Neuron (in vitro differentiated cells): ENCODE data around the gene DGUOK.

Experiments
- H2AFZ ChIP-seq: one replicate; pipeline ENCODE4 v1.6.1; 2013; ENCODE audit warnings: low read depth, mild to moderate bottlenecking, inconsistent platforms, low read length, moderate library complexity
- H3K27me3 ChIP-seq: one replicate; pipeline ENCODE4 v1.6.1; 2013; ENCODE audit warnings: low read length; ENCODE audit not compliant: insufficient read depth
- H3K36me3 ChIP-seq: one replicate; pipeline ENCODE4 v1.6.1; 2013; ENCODE audit warnings: low read length; ENCODE audit not compliant: insufficient read depth
- H3K4me1 ChIP-seq: one replicate; pipeline ENCODE4 v1.6.1; 2013; ENCODE audit warnings: low read length; ENCODE audit not compliant: insufficient read depth
- H3K4me3 ChIP-seq: 2 replicates; pipeline ENCODE4 v1.5.1; 2013; ENCODE audit warnings: mild to moderate bottlenecking, low read length, moderate library complexity
- H3K9me3 ChIP-seq: one replicate; pipeline ENCODE4 v1.6.1; 2013; ENCODE audit warnings: low read length

DGUOK gene

GRCh38 chr2:73906847-73907505 is 19.7 kb upstream of the DGUOK start:
- Histone ChIP-seq H3K27me3 (no peaks in the 10 kb centered on the region), H2AFZ (no peak overlapping the region), H3K36me3 (no peaks in the 10 kb centered on the region)

GRCh38 chr2:73907840-73908452 is 18.7 kb upstream of the DGUOK start:
- H3K9me3 ChIP-seq = no peaks in the 10 kb centered on the region
- H3K36me3 ChIP-seq = no peaks in the 10 kb centered on the region
- H3K4me1 ChIP-seq = no peaks in the 10 kb centered on the region

More at GRCh38 chr2:73906847-73907505, 19.7 kb upstream of the DGUOK start:
- Histone ChIP-seq H3K4me1 (no peaks in the 10 kb centered on the region), H3K4me3 (no peak overlapping the region), H3K9me3 (no peaks in the 10 kb centered on the region)

DNA sequence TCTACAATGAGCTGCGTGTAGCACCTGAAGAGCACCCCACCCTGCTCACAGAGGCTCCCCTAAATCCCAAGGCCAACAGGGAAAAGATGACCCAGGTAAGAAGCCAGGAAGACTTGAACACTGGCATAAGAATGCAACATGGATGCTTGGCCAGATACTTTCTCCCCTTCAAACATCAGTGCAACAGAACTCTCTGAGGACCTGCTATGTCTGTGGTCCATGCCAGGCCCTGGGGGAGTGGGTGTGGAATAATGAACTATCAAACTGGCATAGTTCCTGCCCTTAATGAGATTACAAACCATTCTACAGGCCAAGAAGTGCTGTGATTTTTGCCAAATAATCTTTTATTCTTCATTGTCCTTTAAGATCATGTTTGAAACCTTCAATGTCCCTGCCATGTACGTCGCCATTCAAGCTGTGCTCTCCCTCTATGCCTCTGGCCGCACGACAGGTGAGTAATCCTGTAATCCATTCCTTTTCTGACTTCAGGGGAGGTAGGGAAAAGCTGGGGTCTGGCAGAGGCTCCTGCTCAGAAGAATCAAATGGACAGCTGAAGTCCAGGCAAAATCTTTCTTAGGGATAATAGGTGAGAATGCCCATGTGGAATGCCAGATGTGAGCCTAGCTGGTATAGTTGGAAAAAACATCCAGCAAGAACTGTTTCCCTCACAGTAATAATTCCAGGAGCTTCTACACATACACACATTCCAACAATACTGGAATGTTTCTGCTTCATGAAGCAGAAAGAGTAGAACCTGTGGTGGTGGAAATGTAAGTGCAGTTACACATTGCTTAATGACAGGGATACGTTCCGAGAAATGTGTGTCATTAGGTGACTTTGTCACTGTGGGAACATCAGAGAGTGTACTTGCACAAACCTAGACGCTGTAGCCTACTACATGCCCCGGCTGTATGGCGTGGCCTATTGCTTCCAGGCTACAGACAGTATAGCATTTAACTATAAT is 17.7 kb upstream of the DGUOK start:
- Histone ChIP-seq H3K4me3 (no peak overlapping the region), H3K27me3 (no peaks in the 10 kb centered on the region), H3K4me1 (no peaks in the 10 kb centered on the region), H2AFZ (no peak overlapping the region), H3K36me3 (no peaks in the 10 kb centered on the region), H3K9me3 (no peaks in the 10 kb centered on the region)

More at GRCh38 chr2:73907840-73908452, 18.7 kb upstream of the DGUOK start:
- Histone ChIP-seq H2AFZ (no peak overlapping the region), H3K27me3 (no peaks in the 10 kb centered on the region), H3K4me3 (no peak overlapping the region)

DNA sequence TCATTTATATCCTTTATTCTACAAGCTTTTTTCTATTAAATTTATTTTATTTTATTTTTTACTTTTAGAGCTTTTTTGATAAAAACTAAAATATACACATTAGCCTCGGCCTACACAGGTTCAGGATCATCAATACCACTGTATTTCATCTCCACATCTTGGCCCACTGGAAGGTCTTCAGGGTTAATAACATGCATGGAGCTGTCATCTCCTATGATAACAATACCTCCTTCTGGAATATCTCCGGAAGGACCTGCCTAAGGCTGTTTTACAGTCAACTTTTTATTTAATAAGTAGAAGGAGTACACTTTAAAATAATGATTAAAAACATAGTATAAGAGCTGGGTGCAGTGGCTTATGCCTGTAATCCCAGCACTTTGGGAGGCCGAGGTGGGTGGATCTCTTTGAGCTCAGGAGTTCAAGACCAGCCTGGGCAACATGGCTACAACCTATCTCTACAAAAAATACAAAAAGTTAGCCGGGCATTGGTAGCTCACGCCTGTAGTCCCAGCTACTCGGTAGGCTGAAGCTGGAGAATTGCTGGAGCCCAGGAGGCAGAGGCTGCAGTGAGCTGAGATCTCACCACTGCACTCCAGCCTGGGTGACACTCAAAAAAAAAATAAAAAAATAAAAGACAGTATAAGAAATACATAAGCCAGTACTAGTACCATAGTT is 15.7 kb upstream of the DGUOK start:
- Histone ChIP-seq H3K4me1 (no peaks in the 10 kb centered on the region), H3K27me3 (no peaks in the 10 kb centered on the region), H2AFZ (no peak overlapping the region), H3K9me3 (no peaks in the 10 kb centered on the region), H3K36me3 (no peaks in the 10 kb centered on the region), H3K4me3 (no peak overlapping the region)

DNA sequence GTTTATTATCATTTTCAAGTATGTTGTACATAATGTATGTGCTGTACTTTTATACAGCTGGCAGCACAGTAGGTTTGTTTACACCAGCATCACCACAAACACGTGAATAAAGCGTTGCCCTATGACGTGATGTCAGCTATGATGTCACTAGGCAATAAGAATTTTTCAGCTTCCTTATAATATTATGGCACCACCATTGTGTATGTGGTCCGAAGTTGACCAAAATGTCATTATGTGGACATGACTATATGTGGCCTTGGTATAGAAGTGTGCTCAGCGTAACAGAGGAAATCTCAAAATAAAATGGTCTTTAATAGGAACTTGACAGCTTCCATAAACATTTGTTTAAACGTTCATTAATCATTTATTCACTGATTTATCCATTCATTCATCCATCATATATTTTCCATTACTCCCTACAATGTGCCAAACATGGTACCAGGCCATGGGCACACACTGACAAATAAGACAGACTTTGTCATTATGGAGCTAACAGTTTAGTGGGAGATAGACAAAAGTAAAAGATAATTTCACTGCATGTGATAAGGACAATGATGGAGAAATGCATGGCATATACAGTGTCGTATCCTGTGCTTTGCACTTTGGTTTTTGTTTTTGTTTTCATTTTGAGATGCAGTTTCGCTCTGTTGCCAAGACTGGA is 15.0 kb upstream of the DGUOK start:
- Histone ChIP-seq H3K9me3 (no peaks in the 10 kb centered on the region), H3K4me3 (no peak overlapping the region), H3K27me3 (no peaks in the 10 kb centered on the region), H2AFZ (no peak overlapping the region), H3K36me3 (no peaks in the 10 kb centered on the region), H3K4me1 (no peaks in the 10 kb centered on the region)

- no peaks in the 10 kb centered on the region for H3K9me3 ChIP-seq
- H3K4me1 ChIP-seq = no peaks in the 10 kb centered on the region
- H3K4me3 ChIP-seq = no peak overlapping the region
These were observed 13.1 kb upstream of the DGUOK start for GRCh38 chr2:73913414-73914054.

GRCh38 chr2:73914667-73915066 is 12.0 kb upstream of the DGUOK start:
- Histone ChIP-seq H3K36me3 (no peaks in the 10 kb centered on the region), H3K27me3 (peaks cover 3% of the 10 kb centered on the region), H3K4me1 (no peaks in the 10 kb centered on the region), H3K4me3 (no peak overlapping the region), H2AFZ (no peak overlapping the region), H3K9me3 (no peaks in the 10 kb centered on the region)

More at GRCh38 chr2:73913414-73914054, 13.1 kb upstream of the DGUOK start:
- Histone ChIP-seq H3K36me3 (no peaks in the 10 kb centered on the region), H3K27me3 (no peaks in the 10 kb centered on the region), H2AFZ (no peak overlapping the region)

GRCh38 chr2:73915437-73915993 is 11.2 kb upstream of the DGUOK start:
- H3K4me1 ChIP-seq = no peaks in the 10 kb centered on the region
- no peak overlapping the region for H2AFZ ChIP-seq
- peaks cover 3% of the 10 kb centered on the region for H3K27me3 ChIP-seq
- H3K9me3 ChIP-seq = no peaks in the 10 kb centered on the region
- no peak overlapping the region for H3K4me3 ChIP-seq
- no peaks in the 10 kb centered on the region for H3K36me3 ChIP-seq

- Histone ChIP-seq H2AFZ (no peak overlapping the region), H3K27me3 (peaks cover 9% of the 10 kb centered on the region), H3K4me1 (no peaks in the 10 kb centered on the region), H3K36me3 (no peaks in the 10 kb centered on the region), H3K4me3 (no peak overlapping the region), H3K9me3 (no peaks in the 10 kb centered on the region)
These were observed 10.0 kb upstream of the DGUOK start for GRCh38 chr2:73916666-73917065.

- Histone ChIP-seq H3K36me3 (no peaks in the 10 kb centered on the region), H3K4me3 (no peak overlapping the region), H3K4me1 (no peaks in the 10 kb centered on the region), H3K27me3 (peaks cover 10% of the 10 kb centered on the region), H3K9me3 (no peaks in the 10 kb centered on the region), H2AFZ (no peak overlapping the region)
These were observed 9.4 kb upstream of the DGUOK start for GRCh38 chr2:73917296-73917695.

- Histone ChIP-seq H3K27me3 (peaks cover 13% of the 10 kb centered on the region), H2AFZ (no peak overlapping the region), H3K4me1 (no peaks in the 10 kb centered on the region), H3K9me3 (no peaks in the 10 kb centered on the region), H3K36me3 (no peaks in the 10 kb centered on the region), H3K4me3 (no peak overlapping the region)
These were observed 8.9 kb upstream of the DGUOK start for GRCh38 chr2:73917696-73918207.

DNA sequence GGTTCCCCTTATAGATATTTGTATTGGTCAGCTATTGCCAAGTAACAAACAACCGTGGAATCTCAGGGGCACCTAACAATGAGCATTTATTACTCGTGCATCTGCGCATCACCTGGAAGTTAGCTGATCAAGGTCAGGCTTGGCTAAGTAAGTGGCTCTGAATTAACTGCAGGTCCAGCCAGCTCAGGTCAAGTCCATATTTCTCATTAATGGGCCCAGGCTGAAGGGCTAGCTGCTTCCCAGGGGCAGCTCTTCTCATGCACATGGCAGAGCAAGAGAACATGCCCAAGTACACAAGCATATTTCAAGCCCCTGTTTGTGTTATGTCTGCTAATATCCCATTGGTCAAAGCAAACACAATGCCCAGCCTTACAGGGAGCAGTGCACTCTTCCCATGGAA is 7.8 kb upstream of the DGUOK start:
- Histone ChIP-seq H3K4me3 (no peak overlapping the region), H2AFZ (no peak overlapping the region), H3K27me3 (peaks cover 17% of the 10 kb centered on the region), H3K4me1 (no peaks in the 10 kb centered on the region), H3K36me3 (no peaks in the 10 kb centered on the region), H3K9me3 (no peaks in the 10 kb centered on the region)
